Measurements from ENCODE around the gene CYB5R3. TPM values are rescaled to one million over a fixed set of nuclear protein-coding genes. Genes with fewer than 3 reads are reported as not detected.

The CYB5R3 gene
- total and polyA plus RNA-seq, 2 donors (not counting 1 experiment from before 2014, with no cell fraction given): 82.1 to 298 TPM

DNA sequence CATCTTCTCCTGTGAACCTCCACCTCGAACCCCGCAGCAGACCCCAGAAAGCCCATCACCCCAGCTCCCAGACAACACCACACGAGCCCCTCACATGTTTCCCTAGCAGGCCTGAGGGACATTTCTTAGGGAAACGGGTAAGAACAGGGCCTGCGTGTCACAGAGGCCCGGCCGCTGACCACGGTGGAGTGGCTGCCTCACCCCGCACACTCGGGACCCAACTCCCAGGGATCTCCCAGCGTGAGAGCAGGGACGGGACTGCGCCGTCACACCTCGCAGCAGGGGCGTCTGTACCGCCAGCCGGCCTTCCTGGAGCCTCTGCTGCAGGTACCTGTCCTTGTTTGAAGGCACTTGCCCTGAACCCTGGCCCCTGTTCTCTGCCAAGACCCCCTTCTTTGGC, 19.0 kb downstream of the CYB5R3 start:
- H3K27ac ChIP-seq (ENCODE audit: insufficient read depth, low read length): no peak overlapping the region
- DNase-seq (ENCODE audit: low read depth in 2 of 2): no peak
- H3K9ac ChIP-seq (ENCODE audit: insufficient read depth, low read length): no peak overlapping the region
- TF ChIP-seq, protein P1, sequence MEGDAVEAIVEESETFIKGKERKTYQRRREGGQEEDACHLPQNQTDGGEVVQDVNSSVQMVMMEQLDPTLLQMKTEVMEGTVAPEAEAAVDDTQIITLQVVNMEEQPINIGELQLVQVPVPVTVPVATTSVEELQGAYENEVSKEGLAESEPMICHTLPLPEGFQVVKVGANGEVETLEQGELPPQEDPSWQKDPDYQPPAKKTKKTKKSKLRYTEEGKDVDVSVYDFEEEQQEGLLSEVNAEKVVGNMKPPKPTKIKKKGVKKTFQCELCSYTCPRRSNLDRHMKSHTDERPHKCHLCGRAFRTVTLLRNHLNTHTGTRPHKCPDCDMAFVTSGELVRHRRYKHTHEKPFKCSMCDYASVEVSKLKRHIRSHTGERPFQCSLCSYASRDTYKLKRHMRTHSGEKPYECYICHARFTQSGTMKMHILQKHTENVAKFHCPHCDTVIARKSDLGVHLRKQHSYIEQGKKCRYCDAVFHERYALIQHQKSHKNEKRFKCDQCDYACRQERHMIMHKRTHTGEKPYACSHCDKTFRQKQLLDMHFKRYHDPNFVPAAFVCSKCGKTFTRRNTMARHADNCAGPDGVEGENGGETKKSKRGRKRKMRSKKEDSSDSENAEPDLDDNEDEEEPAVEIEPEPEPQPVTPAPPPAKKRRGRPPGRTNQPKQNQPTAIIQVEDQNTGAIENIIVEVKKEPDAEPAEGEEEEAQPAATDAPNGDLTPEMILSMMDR (conservative IDR thresholded peaks at IDR 0.05 in 1 of 2, IDR thresholded peaks at IDR 0.05 in 1 of 2; ENCODE audit: low read depth in 1 of 2, low read length in 2 of 2): no peak
- TF ChIP-seq EZH2 (IDR thresholded peaks at IDR 0.05; ENCODE audit: low read length, missing control alignments): no peak
- no peaks in the 10 kb centered on the region for H3K4me1 ChIP-seq (ENCODE audit: control insufficient read depth, extremely low read depth, insufficient read depth, low read length)
- no peaks in the 10 kb centered on the region for H3K27me3 ChIP-seq (ENCODE audit: control insufficient read depth, insufficient read depth, low read length)
- no peak overlapping the region for H2AFZ ChIP-seq (ENCODE audit: low read length)
- H3K4me2 ChIP-seq (ENCODE audit: extremely low read depth, insufficient read depth, low read length): no peak overlapping the region
- H3K9me3 ChIP-seq (ENCODE audit: control insufficient read depth, insufficient read depth, low read depth, low read length): no peaks in the 10 kb centered on the region
- peaks cover 11% of the 10 kb centered on the region for H3K79me2 ChIP-seq (ENCODE audit: control insufficient read depth, insufficient read depth, low read length)
- peaks cover 44% of the 10 kb centered on the region for H3K36me3 ChIP-seq (ENCODE audit: control insufficient read depth, insufficient read depth, low read length)
- H3K4me3 ChIP-seq (replicated peaks in 1 of 4; ENCODE audit: control extremely low read depth in 1 of 4, insufficient read depth in 1 of 4, low read depth in 3 of 4, low read length in 4 of 4): no peak overlapping the region
- peaks cover 2% of the 10 kb centered on the region for H4K20me1 ChIP-seq (ENCODE audit: control insufficient read depth, extremely low read depth, insufficient read depth, low read length)

DNA sequence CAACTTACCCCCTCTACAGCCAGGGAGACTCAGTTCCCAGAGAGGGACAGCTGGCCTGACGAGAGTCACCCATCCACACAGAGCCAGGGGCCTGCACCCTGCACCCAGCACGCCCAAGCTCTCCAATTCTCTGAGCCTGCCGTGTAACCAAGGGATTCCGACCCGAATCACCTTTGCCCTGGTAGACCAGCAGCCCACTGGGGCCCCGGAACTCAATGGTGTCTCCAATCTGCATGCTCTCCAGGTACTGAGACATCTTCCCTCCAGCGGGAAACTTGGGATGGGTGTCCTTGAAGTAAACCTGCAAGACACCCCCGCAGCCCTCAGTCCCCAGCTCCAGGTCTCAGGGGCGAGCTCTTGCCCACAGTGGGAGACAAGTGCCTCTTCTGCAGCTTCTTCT, 21.2 kb downstream of the CYB5R3 start:
- TF ChIP-seq EZH2 (IDR thresholded peaks at IDR 0.05; ENCODE audit: low read length, missing control alignments): no peak
- TF ChIP-seq, protein P1 (conservative IDR thresholded peaks at IDR 0.05 in 1 of 2, IDR thresholded peaks at IDR 0.05 in 1 of 2; ENCODE audit: low read depth in 1 of 2, low read length in 2 of 2): no peak
- H3K79me2 ChIP-seq (ENCODE audit: control insufficient read depth, insufficient read depth, low read length): peaks cover 10% of the 10 kb centered on the region
- H3K27me3 ChIP-seq (ENCODE audit: control insufficient read depth, insufficient read depth, low read length): no peaks in the 10 kb centered on the region
- no peak for DNase-seq (ENCODE audit: low read depth in 2 of 2)
- H3K27ac ChIP-seq (ENCODE audit: insufficient read depth, low read length): no peak overlapping the region
- H3K4me2 ChIP-seq (ENCODE audit: extremely low read depth, insufficient read depth, low read length): no peak overlapping the region
- H3K9ac ChIP-seq (ENCODE audit: insufficient read depth, low read length): no peak overlapping the region
- peaks cover 48% of the 10 kb centered on the region for H3K36me3 ChIP-seq (ENCODE audit: control insufficient read depth, insufficient read depth, low read length)
- H4K20me1 ChIP-seq (ENCODE audit: control insufficient read depth, extremely low read depth, insufficient read depth, low read length): peaks cover 2% of the 10 kb centered on the region
- H3K4me1 ChIP-seq (ENCODE audit: control insufficient read depth, extremely low read depth, insufficient read depth, low read length): no peaks in the 10 kb centered on the region
- no peak overlapping the region for H3K4me3 ChIP-seq (replicated peaks in 1 of 4; ENCODE audit: control extremely low read depth in 1 of 4, insufficient read depth in 1 of 4, low read depth in 3 of 4, low read length in 4 of 4)
- no peaks in the 10 kb centered on the region for H3K9me3 ChIP-seq (ENCODE audit: control insufficient read depth, insufficient read depth, low read depth, low read length)
- H2AFZ ChIP-seq (ENCODE audit: low read length): no peak overlapping the region

DNA sequence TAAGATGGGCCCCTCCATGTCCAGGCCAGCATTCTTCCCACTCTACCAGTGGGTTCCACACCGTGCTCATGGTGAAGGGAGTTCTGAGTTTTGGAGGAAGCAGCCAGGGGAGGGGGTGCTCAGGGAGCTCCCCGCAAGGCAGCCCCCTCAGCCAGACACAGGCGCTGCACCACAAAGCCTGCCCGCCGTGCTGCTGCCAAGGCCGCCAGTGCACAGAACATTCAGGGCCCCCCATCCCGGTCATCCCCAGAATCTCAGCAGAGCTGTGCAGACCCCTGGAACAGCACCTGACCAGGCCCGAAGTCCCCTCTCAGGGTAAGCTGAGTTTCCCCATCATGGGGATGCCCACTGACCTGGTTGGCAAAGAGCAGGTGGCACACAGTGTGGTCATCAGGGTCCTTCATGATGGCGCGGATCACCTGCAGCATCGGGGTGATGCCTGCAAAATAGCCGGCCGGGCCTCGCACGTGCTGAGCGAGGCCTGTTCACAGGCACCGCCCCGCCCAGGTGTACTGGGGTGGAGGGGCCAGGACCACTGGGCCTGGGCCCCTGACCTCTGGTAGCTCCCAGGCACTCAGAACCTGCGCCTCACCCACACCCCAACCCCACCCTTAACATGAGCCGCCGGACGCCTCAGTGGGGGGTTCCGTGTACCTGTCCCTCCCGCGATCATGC, 22.1 kb downstream of the CYB5R3 start:
- H4K20me1 ChIP-seq (ENCODE audit: control insufficient read depth, extremely low read depth, insufficient read depth, low read length): peaks cover 2% of the 10 kb centered on the region
- H3K9me3 ChIP-seq (ENCODE audit: control insufficient read depth, insufficient read depth, low read depth, low read length): no peaks in the 10 kb centered on the region
- no peak overlapping the region for H3K9ac ChIP-seq (ENCODE audit: insufficient read depth, low read length)
- no peak for TF ChIP-seq EZH2 (IDR thresholded peaks at IDR 0.05; ENCODE audit: low read length, missing control alignments)
- TF ChIP-seq, protein P1 (conservative IDR thresholded peaks at IDR 0.05 in 1 of 2, IDR thresholded peaks at IDR 0.05 in 1 of 2; ENCODE audit: low read depth in 1 of 2, low read length in 2 of 2): no peak
- no peak overlapping the region for H2AFZ ChIP-seq (ENCODE audit: low read length)
- H3K36me3 ChIP-seq (ENCODE audit: control insufficient read depth, insufficient read depth, low read length): peaks cover 49% of the 10 kb centered on the region
- no peak overlapping the region for H3K4me3 ChIP-seq (replicated peaks in 1 of 4; ENCODE audit: control extremely low read depth in 1 of 4, insufficient read depth in 1 of 4, low read depth in 3 of 4, low read length in 4 of 4)
- H3K4me1 ChIP-seq (ENCODE audit: control insufficient read depth, extremely low read depth, insufficient read depth, low read length): no peaks in the 10 kb centered on the region
- DNase-seq (ENCODE audit: low read depth in 2 of 2): no peak
- peaks cover 5% of the 10 kb centered on the region for H3K79me2 ChIP-seq (ENCODE audit: control insufficient read depth, insufficient read depth, low read length)
- H3K27me3 ChIP-seq (ENCODE audit: control insufficient read depth, insufficient read depth, low read length): no peaks in the 10 kb centered on the region
- H3K27ac ChIP-seq (ENCODE audit: insufficient read depth, low read length): no peak overlapping the region
- H3K4me2 ChIP-seq (ENCODE audit: extremely low read depth, insufficient read depth, low read length): no peak overlapping the region
